Measurements from ENCODE around the gene SLC38A10.

Gene SLC38A10

GRCh38 chr17:81288715-81289114, 6.4 kb downstream of the SLC38A10 start:
- no peaks in the 10 kb centered on the region for H3K27me3 Mint-ChIP-seq
- DNase-seq: no peak
- H3K27ac Mint-ChIP-seq: no peak overlapping the region
- no peak overlapping the region for H3K4me3 Mint-ChIP-seq
- H3K4me1 Mint-ChIP-seq: peaks cover 33 to 54% of the 10 kb centered on the region in 2 donors
- ATAC-seq (replicated peaks): no peak
- H3K36me3 Mint-ChIP-seq: peaks cover 31 to 36% of the 10 kb centered on the region in 2 donors
- no peaks in the 10 kb centered on the region for H3K9me3 Mint-ChIP-seq

GRCh38 chr17:81287741-81288430, 7.2 kb downstream of the SLC38A10 start:
- Mint-ChIP-seq H3K4me1 (peaks cover 30 to 53% of the 10 kb centered on the region in 2 donors), H3K4me3 (no peak overlapping the region)
- ATAC-seq (replicated peaks): no peak

GRCh38 chr17:81287152-81287551, 8.0 kb downstream of the SLC38A10 start:
- H3K4me1 Mint-ChIP-seq: peaks cover 29 to 47% of the 10 kb centered on the region in 2 donors
- no peaks in the 10 kb centered on the region for H3K27me3 Mint-ChIP-seq
- no peak overlapping the region for H3K4me3 Mint-ChIP-seq
- no peaks in the 10 kb centered on the region for H3K9me3 Mint-ChIP-seq
- H3K36me3 Mint-ChIP-seq: peaks cover 33 to 42% of the 10 kb centered on the region in 2 donors
- DNase-seq (no peak), ATAC-seq (replicated peaks) (no peak)
- H3K27ac Mint-ChIP-seq: peak overlapping the region; percentile 86

More at GRCh38 chr17:81287741-81288430, 7.2 kb downstream of the SLC38A10 start:
- DNase-seq: no peak
- Mint-ChIP-seq H3K27ac (no peak overlapping the region), H3K36me3 (peaks cover 33 to 39% of the 10 kb centered on the region in 2 donors), H3K27me3 (no peaks in the 10 kb centered on the region), H3K9me3 (no peaks in the 10 kb centered on the region)

GRCh38 chr17:81286491-81287145, 8.5 kb downstream of the SLC38A10 start:
- ATAC-seq (replicated peaks): no peak

GRCh38 chr17:81285894-81286293, 9.2 kb downstream of the SLC38A10 start:
- Mint-ChIP-seq H3K4me1 (peaks cover 23 to 36% of the 10 kb centered on the region in 2 donors), H3K36me3 (peaks cover 29 to 46% of the 10 kb centered on the region in 2 donors), H3K9me3 (no peaks in the 10 kb centered on the region), H3K27ac (peak overlapping the region; percentile 97), H3K4me3 (peak overlapping the region; percentile 90 to 95), H3K27me3 (no peaks in the 10 kb centered on the region)
- ATAC-seq (replicated peaks): peak in 1 of 2 donors; percentile 13
- no peak for DNase-seq

More at GRCh38 chr17:81286491-81287145, 8.5 kb downstream of the SLC38A10 start:
- Mint-ChIP-seq H3K9me3 (no peaks in the 10 kb centered on the region), H3K27ac (peak overlapping the region; percentile 97), H3K4me1 (peaks cover 27 to 43% of the 10 kb centered on the region in 2 donors), H3K27me3 (no peaks in the 10 kb centered on the region), H3K4me3 (peak overlapping the region; percentile 90 to 95), H3K36me3 (peaks cover 31 to 45% of the 10 kb centered on the region in 2 donors)
- no peak for DNase-seq

- peak overlapping the region; percentile 90 to 95 for H3K4me3 Mint-ChIP-seq
- H3K4me1 Mint-ChIP-seq: peaks cover 21 to 34% of the 10 kb centered on the region in 2 donors
- H3K27ac Mint-ChIP-seq: peak overlapping the region; percentile 97
- ATAC-seq (replicated peaks) (peak; percentile 82), DNase-seq (peak; percentile 51)
- H3K9me3 Mint-ChIP-seq: no peaks in the 10 kb centered on the region
- no peaks in the 10 kb centered on the region for H3K27me3 Mint-ChIP-seq
- peaks cover 29 to 48% of the 10 kb centered on the region in 2 donors for H3K36me3 Mint-ChIP-seq
Measured at GRCh38 chr17:81285179-81285878, 9.8 kb downstream of the SLC38A10 start.

GRCh38 chr17:81282876-81283275, 12.2 kb downstream of the SLC38A10 start:
- Mint-ChIP-seq H3K9me3 (no peaks in the 10 kb centered on the region), H3K36me3 (peaks cover 37 to 50% of the 10 kb centered on the region in 2 donors), H3K27me3 (no peaks in the 10 kb centered on the region), H3K4me1 (peaks cover 19 to 33% of the 10 kb centered on the region in 2 donors), H3K4me3 (no peak overlapping the region), H3K27ac (no peak overlapping the region)
- ATAC-seq (replicated peaks): no peak
- no peak for DNase-seq

- H3K36me3 Mint-ChIP-seq: peaks cover 36 to 49% of the 10 kb centered on the region in 2 donors
- H3K27ac Mint-ChIP-seq: no peak overlapping the region
- no peaks in the 10 kb centered on the region for H3K27me3 Mint-ChIP-seq
- DNase-seq (no peak), ATAC-seq (replicated peaks) (no peak)
- H3K9me3 Mint-ChIP-seq: no peaks in the 10 kb centered on the region
- peaks cover 20 to 30% of the 10 kb centered on the region in 2 donors for H3K4me1 Mint-ChIP-seq
- no peak overlapping the region for H3K4me3 Mint-ChIP-seq
Measured at GRCh38 chr17:81282141-81282540, 13.0 kb downstream of the SLC38A10 start.

- DNase-seq: no peak
- ATAC-seq (replicated peaks): no peak
- no peak overlapping the region for H3K27ac Mint-ChIP-seq
- H3K9me3 Mint-ChIP-seq: no peaks in the 10 kb centered on the region
- no peaks in the 10 kb centered on the region for H3K27me3 Mint-ChIP-seq
- H3K4me1 Mint-ChIP-seq: peaks cover 13 to 14% of the 10 kb centered on the region in 2 donors
- H3K36me3 Mint-ChIP-seq: peaks cover 42 to 54% of the 10 kb centered on the region in 2 donors
- H3K4me3 Mint-ChIP-seq: no peak overlapping the region
Measured at GRCh38 chr17:81280571-81280970, 14.5 kb downstream of the SLC38A10 start.

GRCh38 chr17:81279278-81280275, 15.5 kb downstream of the SLC38A10 start:
- H3K4me1 Mint-ChIP-seq: peaks cover 4 to 6% of the 10 kb centered on the region in 2 donors
- H3K9me3 Mint-ChIP-seq: no peaks in the 10 kb centered on the region
- no peak overlapping the region for H3K27ac Mint-ChIP-seq
- no peak overlapping the region for H3K4me3 Mint-ChIP-seq
- DNase-seq (no peak), ATAC-seq (replicated peaks) (no peak)
- H3K36me3 Mint-ChIP-seq: peaks cover 45 to 55% of the 10 kb centered on the region in 2 donors
- H3K27me3 Mint-ChIP-seq: no peaks in the 10 kb centered on the region

- Mint-ChIP-seq H3K27me3 (no peaks in the 10 kb centered on the region), H3K36me3 (peaks cover 46 to 58% of the 10 kb centered on the region in 2 donors), H3K4me1 (peaks cover 4 to 6% of the 10 kb centered on the region in 2 donors), H3K27ac (no peak overlapping the region), H3K9me3 (no peaks in the 10 kb centered on the region), H3K4me3 (no peak overlapping the region)
- DNase-seq (no peak), ATAC-seq (replicated peaks) (no peak)
Measured at GRCh38 chr17:81278831-81279230, 16.3 kb downstream of the SLC38A10 start.

GRCh38 chr17:81277946-81278693, 17.0 kb downstream of the SLC38A10 start:
- no peak for DNase-seq
- Mint-ChIP-seq H3K27ac (no peak overlapping the region), H3K4me1 (peaks cover 4 to 6% of the 10 kb centered on the region in 2 donors), H3K9me3 (no peaks in the 10 kb centered on the region), H3K4me3 (no peak overlapping the region), H3K27me3 (no peaks in the 10 kb centered on the region), H3K36me3 (peaks cover 51 to 61% of the 10 kb centered on the region in 2 donors)
- no peak for ATAC-seq (replicated peaks)

GRCh38 chr17:81277421-81277820, 17.7 kb downstream of the SLC38A10 start:
- Mint-ChIP-seq H3K36me3 (peaks cover 50 to 63% of the 10 kb centered on the region in 2 donors), H3K27ac (no peak overlapping the region), H3K27me3 (no peaks in the 10 kb centered on the region), H3K4me3 (no peak overlapping the region), H3K4me1 (peaks cover 4 to 6% of the 10 kb centered on the region in 2 donors), H3K9me3 (no peaks in the 10 kb centered on the region)
- ATAC-seq (replicated peaks) (no peak), DNase-seq (no peak)

Data from stimulated activated naive B cell treated with anti-CD40 and anti-IgM and Interleukin-4, amounts not matched to agents 10 μg/mL and 1 μg/mL and 100 μg/mL, for 72 hours (primary cell).